A673 (cell line): ENCODE measurements around the gene TMEM30A.

Source experiments
- CTCF ChIP-seq: fragments of 300-800, 200-600 bp; sonication (generic); conservative IDR thresholded peaks from 2 replicates; pipeline ENCODE4 v1.5.1; 2017; ENCODE audit warnings: low read depth, mild to moderate bottlenecking, antibody characterized with exemption, low read length, moderate library complexity, mixed read lengths
- EZH2 ChIP-seq: fragments of 200-600 bp; sonication (generic); IDR thresholded peaks from 2 replicates; pipeline ENCODE4 v1.6.1; 2017; ENCODE audit warnings: borderline replicate concordance, low read depth, mild to moderate bottlenecking, mixed read lengths, antibody characterized with exemption, low read length; ENCODE audit not compliant: poor library complexity, severe bottlenecking

DNA sequence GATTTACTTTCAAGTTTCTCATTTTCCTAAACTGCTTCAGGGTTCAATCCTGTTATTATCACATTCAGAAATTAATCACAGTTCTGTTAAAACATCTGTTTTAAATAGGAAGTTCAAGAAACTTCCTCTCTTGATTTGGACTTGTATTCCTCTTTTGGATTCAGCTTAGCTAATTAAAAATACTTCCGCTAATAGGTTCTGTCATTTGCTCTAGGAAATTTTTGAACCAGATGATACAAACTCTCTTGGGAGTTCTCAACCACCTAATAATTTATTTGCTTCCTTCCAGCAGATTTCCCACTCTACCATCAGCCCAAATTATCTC lies 15.9 kb upstream of the TMEM30A start:
- TF ChIP-seq EZH2 (no peak), CTCF (no peak)
